ENCODE data around the gene ACTG1.

Gene ACTG1

DNA sequence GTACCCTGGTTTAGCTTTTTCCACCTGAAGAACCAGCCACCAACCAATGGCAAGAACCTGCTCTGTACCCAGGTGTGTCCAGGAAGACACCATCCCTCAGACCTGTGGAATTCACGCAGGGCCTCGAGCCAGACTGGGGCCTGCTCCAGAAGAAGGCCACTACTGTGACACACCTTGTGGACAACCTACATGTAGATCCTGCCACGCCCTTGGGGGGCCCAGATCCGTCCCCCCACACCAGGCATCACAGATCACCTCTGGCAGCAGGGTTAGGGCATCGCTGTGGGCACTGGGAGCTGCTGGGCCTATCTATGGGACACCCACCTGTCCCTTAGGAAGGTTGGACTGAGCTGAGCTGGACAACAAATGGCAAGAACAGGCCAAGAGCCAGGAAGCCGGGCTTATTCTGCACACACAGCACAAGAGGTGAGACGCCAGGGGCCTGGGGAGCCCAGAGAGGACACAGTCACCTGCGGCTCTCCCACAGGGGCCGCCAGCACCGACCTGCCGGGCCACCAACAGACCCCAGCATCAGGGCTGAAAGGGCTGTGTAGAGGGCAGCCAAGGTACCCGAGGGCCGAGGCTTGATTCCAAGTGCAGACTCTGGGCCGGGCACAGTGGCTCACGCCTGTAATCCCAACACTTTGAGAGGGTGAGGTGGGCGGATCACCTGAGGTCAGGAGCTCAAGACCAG, 31.8 kb upstream of the ACTG1 start:
- no peak for DNase-seq

- no peak for DNase-seq
Observed at GRCh38 chr17:81543756-81544155, 31.2 kb upstream of the ACTG1 start.

GRCh38 chr17:81543339-81543675, 30.7 kb upstream of the ACTG1 start:
- no peak for DNase-seq

DNA sequence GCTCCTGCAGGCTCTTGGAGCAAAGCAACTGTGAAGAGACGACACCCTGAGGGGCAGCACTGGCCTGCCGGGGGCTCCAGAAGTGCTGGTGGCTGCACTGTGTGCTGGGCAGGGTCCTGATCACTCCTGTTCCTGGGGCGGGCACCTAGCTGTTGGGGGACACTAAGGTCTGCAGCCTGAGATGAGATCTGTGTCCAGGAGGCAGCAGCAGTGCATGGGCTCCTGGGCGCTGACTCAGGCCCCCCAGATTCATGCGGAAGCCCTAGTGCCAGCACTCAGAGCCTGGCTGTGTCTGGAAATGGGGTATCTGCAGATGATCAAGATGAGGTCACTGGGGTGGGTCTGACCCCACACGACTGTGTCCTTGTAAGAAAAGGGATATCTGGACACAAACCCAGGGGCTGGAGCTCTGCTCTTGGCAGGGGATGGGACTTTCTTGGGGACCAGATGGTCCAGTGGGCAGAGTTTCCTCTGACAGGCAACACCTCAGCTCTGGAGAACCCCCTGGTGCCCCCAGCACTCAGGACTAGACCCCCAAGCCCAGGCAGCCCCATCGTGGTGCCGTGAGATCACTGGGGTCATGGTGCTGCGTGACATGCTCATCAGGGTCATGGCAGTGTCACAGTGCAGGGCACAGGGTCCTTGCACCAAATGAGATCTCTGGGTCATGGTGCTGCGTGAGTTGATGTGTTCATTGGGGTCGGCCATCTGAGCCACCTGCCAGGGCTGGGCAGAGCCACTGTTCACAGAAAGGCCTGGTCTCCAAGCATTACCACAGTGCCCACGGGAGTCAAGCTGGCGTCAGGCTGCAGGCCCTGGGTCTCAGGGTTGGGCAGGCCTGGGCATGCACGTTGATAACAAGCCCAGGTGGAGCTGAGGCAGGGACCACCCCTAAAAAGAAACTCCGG, 30.1 kb upstream of the ACTG1 start:
- DNase-seq, result no peak

DNA sequence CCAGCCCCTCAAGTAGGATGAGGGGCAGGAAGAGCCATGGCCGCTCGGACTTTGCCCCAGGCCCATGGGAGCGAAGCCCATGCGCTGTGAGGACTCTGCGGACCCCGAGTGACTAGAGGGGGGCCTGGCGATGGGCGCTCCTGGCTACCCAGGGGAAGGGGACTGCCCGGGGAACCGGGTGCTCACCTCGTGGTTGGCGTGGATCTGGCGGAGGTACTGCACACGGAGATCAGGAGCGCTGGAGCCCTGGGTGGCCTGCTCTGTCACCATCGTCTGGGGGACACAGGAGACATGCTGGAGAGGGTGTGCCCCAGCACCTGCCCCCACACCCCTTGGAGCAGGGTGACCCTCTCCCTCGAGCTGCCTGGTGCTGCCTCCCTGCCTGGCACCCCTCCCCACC, 28.5 kb upstream of the ACTG1 start:
- no peak for DNase-seq

GRCh38 chr17:81540676-81541027, 28.1 kb upstream of the ACTG1 start:
- DNase-seq, result no peak

GRCh38 chr17:81539961-81540675, 27.5 kb upstream of the ACTG1 start:
- DNase-seq, result no peak

GRCh38 chr17:81539571-81539900, 26.9 kb upstream of the ACTG1 start:
- no peak for DNase-seq

DNA sequence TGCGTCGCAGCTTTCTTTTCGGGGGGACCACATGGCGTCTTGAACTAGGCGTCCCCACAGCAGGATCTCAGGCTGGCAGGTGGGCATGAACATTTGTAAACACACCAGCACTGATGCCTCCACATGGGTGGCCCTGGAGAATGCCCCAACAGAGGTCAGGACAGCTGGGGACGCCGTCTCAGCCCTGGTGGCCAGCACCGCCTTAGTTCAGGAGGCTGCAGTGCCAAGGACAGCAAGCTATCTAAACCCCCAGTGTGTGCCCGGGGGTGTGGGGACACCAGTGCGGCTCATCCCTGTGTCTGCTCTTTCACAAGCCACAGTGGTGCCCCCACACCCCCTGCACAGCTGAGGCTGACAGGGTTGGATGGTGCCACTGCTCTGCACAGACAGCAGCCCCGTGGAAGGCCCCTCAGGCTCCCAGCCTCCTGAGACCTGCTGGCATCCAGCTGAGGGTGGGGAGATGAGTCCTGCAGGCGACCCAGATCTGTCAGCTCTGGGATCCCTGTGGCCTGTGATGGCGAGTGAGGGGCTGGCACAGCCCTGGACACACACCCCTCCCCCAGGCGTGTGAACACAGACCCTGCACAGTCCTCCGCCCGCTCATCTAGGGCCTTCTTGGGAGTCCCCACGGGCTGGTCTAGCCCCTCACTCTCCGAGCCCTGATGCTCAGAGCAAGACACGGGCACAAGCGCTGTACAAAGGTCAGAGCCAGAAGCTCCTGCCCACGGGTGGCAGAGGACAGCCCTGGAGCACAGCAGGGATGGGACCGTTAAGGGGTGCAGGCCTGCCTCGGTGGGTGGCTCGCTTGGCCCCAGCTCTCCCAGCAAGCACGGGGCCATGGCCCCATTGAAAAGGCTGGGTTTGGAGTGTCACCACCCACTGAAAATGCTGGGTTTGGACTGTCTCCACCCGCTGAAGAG, 26.3 kb upstream of the ACTG1 start:
- DNase-seq, result no peak

- no peak for DNase-seq
Observed at GRCh38 chr17:81537856-81538555, 25.4 kb upstream of the ACTG1 start.

GRCh38 chr17:81537343-81537855, 24.8 kb upstream of the ACTG1 start:
- DNase-seq, result peak; percentile 44 to 46

DNA sequence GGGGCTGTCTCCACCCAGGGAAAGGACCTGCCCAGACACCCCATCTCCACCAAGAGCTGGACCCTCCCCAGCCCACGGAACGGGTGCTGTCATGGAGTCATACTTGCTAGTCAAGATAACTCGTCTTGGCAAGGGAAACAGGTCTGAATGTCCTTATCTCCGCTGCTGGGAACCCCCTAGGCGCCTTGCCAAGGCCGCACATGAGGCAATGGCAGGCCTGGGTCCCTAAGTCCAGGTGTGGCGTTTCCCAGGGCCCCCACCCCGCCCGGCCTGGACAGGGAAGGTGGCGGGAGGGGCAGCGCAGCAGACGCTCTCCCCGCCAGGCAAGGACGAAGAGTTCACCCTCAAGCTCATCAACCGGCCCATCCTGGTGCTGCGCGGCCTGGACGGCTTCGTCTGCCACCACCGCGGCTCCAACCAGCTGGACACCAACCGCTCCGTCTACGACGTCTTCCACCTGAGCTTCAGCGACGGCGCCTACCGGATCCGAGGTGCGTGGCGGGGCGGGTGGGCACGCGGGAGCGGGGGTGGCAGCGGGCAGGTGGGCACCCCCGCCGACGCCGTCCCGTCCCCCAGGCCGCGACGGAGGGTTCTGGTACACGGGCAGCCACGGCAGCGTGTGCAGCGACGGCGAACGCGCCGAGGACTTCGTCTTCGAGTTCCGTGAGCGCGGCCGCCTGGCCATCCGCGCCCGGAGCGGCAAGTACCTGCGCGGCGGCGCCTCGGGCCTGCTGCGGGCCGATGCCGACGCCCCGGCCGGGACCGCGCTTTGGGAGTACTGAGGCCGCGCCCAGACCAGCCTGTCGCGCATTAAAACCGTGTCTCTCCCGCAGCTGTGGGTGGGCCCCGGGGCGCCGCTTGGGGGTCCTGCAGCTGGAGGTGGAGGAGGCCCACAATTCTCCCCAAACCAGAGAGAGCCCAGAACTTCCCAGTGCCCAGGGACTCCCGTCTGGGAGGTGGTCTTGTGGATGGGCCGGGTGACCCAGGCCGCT, 24.0 kb upstream of the ACTG1 start:
- DNase-seq, result peak in 1 of 2 experiments; percentile 29

GRCh38 chr17:81535480-81536298, 23.1 kb upstream of the ACTG1 start:
- no peak for DNase-seq

DNA sequence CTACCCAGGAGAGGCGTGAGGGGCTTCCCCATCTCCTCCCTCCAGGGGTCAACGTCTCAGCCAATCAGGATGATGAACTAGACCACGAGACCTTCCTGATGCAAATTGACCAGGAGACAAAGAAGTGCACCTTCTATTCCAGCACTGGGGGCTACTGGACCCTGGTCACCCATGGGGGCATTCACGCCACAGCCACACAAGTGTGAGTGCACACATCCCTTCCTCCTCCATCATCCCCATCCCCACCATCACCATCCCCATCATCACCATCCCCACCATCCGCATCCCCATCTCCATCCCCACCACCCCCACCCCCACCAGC, 22.4 kb upstream of the ACTG1 start:
- DNase-seq, result no peak

DNA sequence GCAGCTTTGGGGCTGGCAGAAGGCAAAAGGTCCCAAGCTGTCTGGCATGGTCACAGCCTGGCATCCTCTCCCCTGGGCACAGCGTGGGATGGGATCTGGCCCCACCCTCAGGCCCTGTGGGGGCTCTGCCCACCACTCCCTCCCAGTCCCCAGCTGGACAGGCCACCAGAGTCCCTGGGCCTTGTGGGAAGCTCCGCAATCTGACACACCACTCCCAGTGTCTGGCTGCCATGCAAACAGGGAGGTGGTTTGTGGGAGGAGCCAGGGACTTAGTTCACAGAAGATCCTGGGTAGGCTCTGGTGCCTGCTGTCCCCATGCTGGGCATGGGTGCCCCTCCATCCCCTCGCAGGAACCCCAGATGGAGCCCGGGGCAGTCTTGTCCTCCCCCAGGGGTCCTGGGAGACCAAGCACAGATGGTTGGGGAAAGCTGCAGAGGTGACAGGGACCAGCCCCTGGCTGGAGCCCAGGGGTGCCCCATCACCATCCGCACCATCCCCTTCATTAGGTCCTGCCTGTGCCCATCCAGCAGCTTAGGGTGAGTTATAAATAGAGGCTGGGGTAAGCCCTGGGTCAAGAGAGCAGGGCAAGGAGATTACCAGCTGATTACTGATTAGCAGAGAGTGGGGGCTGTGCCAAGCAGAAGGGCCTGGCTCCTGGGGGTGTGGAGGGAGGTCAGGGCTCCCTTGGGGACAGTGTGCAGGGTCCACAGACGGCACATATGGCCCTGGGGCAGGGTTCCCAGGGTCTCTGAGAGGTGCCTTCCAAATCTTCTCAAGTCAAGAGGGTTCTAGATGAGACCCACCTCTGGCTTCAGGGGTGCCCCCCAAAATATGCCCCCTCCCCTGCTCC, 21.8 kb upstream of the ACTG1 start:
- DNase-seq, result no peak

DNA sequence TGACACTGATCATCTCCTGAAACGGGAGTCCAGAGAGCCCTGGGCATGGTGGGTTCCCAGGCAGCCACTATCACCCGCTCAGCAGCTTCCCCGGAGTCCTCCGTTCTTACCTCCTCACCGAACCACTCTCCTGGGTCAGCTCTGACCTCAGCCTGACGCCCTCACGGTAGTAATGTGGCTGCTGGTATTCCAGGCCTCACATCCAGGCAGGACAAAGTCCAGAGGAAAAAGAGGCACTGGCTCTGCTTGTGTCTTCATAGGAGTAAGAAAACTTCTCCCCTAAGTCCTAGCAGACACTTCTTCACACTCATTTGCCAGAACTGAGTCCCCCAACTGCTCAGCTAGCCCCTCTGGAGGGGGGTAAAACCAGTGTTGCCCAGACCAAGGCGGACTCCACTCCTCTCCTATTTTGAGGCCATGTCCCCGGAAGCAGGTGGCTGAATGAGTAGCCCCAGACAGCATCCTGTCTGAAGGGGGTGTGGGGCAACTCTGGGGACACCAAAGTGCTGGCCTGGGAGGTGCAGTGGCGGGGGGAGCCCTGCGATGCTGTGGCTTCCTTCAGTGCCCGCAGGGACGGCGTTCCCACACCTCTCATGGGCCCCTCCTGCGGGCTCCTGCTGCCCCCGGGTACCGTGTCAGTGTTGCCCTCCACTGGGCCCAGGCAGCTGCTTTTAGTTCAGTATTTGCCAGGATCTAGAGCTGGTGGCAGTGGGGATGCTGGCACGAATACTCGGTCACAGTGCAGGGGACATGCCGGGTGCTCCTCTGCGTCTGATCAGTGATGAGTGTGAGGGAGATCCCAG, 20.9 kb upstream of the ACTG1 start:
- no peak for DNase-seq

- no peak for DNase-seq
Observed at GRCh38 chr17:81532490-81533287, 20.1 kb upstream of the ACTG1 start.
